D721Med (cell line): ENCODE results near the gene TMEM132C.

Experiments
- DNase-seq: peaks from one replicate; pipeline ENCODE4 v3.0.0; 2011; ENCODE audit warnings: low spot score; ENCODE audit not compliant: insufficient read length
- FAIRE-seq: peaks from 2 replicates; lab custom pipeline; 2011; peaks lifted over from hg19 to GRCh38; lab: Jason Lieb, UNC
- TF ChIP-seq, protein P1 (sequence below): IDR thresholded peaks from 2 replicates; pipeline ENCODE4 v1.5.1; 2012; ENCODE audit warnings: mild to moderate bottlenecking, control low read depth; ENCODE audit not compliant: insufficient read depth; ENCODE audit errors: missing control alignments

TMEM132C gene

DNA sequence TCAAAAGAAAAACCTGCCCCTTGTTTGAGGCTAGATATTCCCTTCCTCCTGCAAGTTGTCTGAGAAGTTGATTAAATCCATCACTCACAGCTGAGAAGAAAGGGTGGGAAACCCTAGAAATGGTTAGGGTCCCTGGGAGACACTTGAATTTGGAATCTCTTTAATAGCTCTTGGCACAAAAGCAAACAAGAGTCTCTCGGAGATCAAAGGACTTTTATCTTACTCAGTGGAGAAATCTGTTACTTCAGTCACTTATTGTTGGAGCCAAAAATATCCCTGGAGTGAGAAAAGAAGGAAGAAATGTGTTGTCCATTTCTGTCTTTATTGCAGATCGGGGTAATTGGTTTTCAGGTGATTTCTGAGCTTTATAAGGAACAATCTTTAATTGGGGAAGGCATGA, 47.0 kb downstream of the TMEM132C start:
- TF ChIP-seq, protein P1, sequence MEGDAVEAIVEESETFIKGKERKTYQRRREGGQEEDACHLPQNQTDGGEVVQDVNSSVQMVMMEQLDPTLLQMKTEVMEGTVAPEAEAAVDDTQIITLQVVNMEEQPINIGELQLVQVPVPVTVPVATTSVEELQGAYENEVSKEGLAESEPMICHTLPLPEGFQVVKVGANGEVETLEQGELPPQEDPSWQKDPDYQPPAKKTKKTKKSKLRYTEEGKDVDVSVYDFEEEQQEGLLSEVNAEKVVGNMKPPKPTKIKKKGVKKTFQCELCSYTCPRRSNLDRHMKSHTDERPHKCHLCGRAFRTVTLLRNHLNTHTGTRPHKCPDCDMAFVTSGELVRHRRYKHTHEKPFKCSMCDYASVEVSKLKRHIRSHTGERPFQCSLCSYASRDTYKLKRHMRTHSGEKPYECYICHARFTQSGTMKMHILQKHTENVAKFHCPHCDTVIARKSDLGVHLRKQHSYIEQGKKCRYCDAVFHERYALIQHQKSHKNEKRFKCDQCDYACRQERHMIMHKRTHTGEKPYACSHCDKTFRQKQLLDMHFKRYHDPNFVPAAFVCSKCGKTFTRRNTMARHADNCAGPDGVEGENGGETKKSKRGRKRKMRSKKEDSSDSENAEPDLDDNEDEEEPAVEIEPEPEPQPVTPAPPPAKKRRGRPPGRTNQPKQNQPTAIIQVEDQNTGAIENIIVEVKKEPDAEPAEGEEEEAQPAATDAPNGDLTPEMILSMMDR: no peak
- DNase-seq: no peak
- no peak for FAIRE-seq

GRCh38 chr12:128314611-128315010, 47.6 kb downstream of the TMEM132C start:
- TF ChIP-seq, protein P1: no peak
- no peak for DNase-seq

DNA sequence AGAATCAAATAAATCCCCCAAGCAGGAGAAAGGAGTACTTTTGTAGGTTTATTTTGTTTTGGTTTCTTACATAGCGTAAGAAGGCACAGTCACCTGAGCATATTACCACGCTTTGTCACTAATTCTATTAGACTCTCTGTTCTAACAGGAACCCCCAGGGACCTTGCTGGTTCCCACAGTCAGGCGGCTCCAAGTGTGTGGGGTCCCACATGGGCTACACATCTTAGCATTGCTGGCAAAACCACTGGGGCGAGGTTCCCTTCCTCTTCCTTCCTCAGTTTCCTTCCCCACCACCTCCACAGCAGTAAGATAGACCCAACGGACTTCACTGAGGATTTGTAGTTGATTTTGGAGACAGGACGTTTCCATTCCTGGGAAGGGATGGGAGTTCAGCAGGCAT, 49.1 kb downstream of the TMEM132C start:
- TF ChIP-seq, protein P1: no peak
- DNase-seq (no peak), FAIRE-seq (no peak)

More at GRCh38 chr12:128314611-128315010, 47.6 kb downstream of the TMEM132C start:
- FAIRE-seq: no peak

GRCh38 chr12:128316973-128317526, 50.1 kb downstream of the TMEM132C start:
- DNase-seq: no peak
- TF ChIP-seq, protein P1: no peak
- FAIRE-seq: no peak

GRCh38 chr12:128318341-128318740, 51.4 kb downstream of the TMEM132C start:
- DNase-seq (no peak), FAIRE-seq (no peak)

GRCh38 chr12:128318946-128319345, 52.0 kb downstream of the TMEM132C start:
- TF ChIP-seq, protein P1: no peak
- DNase-seq (no peak), FAIRE-seq (no peak)

More at GRCh38 chr12:128318341-128318740, 51.4 kb downstream of the TMEM132C start:
- TF ChIP-seq, protein P1: no peak

GRCh38 chr12:128322341-128322740, 55.4 kb downstream of the TMEM132C start:
- TF ChIP-seq, protein P1: no peak
- no peak for DNase-seq
- no peak for FAIRE-seq
